NCI-H2196 (cell line): ENCODE measurements around the gene RAB34.

ENCODE experiments used
- DNase-seq: peaks from one replicate; lab custom pipeline; 2025; ENCODE audit not compliant: unreplicated experiment; lab: John Stamatoyannopoulos, UW

RAB34 gene

GRCh38 chr17:28717578-28718332 is at the start of gene RAB34:
RAB34 (minus strand) TSS chr17:28717868; CDS start chr17:28717266, 602 bp downstream.
- DNase-seq, result no peak

GRCh38 chr17:28765038-28765437 is 47.4 kb upstream of the RAB34 start:
- DNase-seq, result no peak

GRCh38 chr17:28763804-28764266 is 46.2 kb upstream of the RAB34 start:
- peak; percentile 72 for DNase-seq

GRCh38 chr17:28763137-28763799 is 45.6 kb upstream of the RAB34 start:
- no peak for DNase-seq

GRCh38 chr17:28760601-28761562 is 43.2 kb upstream of the RAB34 start:
- peak; percentile 62 for DNase-seq

GRCh38 chr17:28759256-28759865 is 41.7 kb upstream of the RAB34 start:
- no peak for DNase-seq

- no peak for DNase-seq
These were observed 40.9 kb upstream of the RAB34 start for GRCh38 chr17:28758411-28759121.

GRCh38 chr17:28756049-28756804 is 38.6 kb upstream of the RAB34 start:
- no peak for DNase-seq

- no peak for DNase-seq
These were observed 37.8 kb upstream of the RAB34 start for GRCh38 chr17:28755486-28755885.

GRCh38 chr17:28751600-28752366 is 34.1 kb upstream of the RAB34 start:
- DNase-seq, result no peak

- DNase-seq, result peak; percentile 77
These were observed 32.7 kb upstream of the RAB34 start for GRCh38 chr17:28750178-28751047.

- no peak for DNase-seq
These were observed 32.0 kb upstream of the RAB34 start for GRCh38 chr17:28749516-28750177.

- DNase-seq, result no peak
These were observed 31.3 kb upstream of the RAB34 start for GRCh38 chr17:28748852-28749515.

GRCh38 chr17:28747801-28748750 is 30.4 kb upstream of the RAB34 start:
- DNase-seq, result no peak

GRCh38 chr17:28747051-28747691 is 29.5 kb upstream of the RAB34 start:
- DNase-seq, result peak; percentile 85
